ENCODE data around the gene MUC20.
"Not testable (repeated sequence)": the region's sequence is repeated elsewhere in the genome, so short reads cannot be mapped to it uniquely, and the experiment has no call there.

GRCh38 chr3:195694217-195695076, 26.3 kb upstream of the MUC20 start:
- TF ChIP-seq, protein P1, sequence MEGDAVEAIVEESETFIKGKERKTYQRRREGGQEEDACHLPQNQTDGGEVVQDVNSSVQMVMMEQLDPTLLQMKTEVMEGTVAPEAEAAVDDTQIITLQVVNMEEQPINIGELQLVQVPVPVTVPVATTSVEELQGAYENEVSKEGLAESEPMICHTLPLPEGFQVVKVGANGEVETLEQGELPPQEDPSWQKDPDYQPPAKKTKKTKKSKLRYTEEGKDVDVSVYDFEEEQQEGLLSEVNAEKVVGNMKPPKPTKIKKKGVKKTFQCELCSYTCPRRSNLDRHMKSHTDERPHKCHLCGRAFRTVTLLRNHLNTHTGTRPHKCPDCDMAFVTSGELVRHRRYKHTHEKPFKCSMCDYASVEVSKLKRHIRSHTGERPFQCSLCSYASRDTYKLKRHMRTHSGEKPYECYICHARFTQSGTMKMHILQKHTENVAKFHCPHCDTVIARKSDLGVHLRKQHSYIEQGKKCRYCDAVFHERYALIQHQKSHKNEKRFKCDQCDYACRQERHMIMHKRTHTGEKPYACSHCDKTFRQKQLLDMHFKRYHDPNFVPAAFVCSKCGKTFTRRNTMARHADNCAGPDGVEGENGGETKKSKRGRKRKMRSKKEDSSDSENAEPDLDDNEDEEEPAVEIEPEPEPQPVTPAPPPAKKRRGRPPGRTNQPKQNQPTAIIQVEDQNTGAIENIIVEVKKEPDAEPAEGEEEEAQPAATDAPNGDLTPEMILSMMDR (conservative IDR thresholded peaks at IDR 0.05), result not testable (repeated sequence)
- not testable (repeated sequence) for TF ChIP-seq ZFX (IDR thresholded peaks at IDR 0.05)
